Esophagus squamous epithelium (tissue), 5 donors: ENCODE results near the gene SOX8. TPM values are rescaled to one million over a fixed set of nuclear protein-coding genes. Genes with fewer than 3 reads are reported as not detected.

Experiments used
- DNase-seq: peaks from one replicate; lab custom pipeline; 2025; lab: John Stamatoyannopoulos, UW
- H3K27ac ChIP-seq, 4 donors: fragments of 200-600 bp; sonication (generic); one replicate each; pipeline ENCODE4 v1.5.1; 2016 to 2019; ENCODE audit warnings: mild to moderate bottlenecking in 1 of 4
- H3K27me3 ChIP-seq, 4 donors: fragments of 200-600 bp; sonication (generic); 1 replicate in 3 of 4; 2 replicates in 1 of 4; pipeline versions ENCODE4 v1.5.1 to v1.6.0; 2017 to 2021; ENCODE audit warnings: antibody characterized with exemption in 1 of 4
- H3K36me3 ChIP-seq, 3 donors: fragments of 200-600 bp; sonication (generic); one replicate each; pipeline ENCODE4 v1.5.1; 2016 to 2019
- H3K4me1 ChIP-seq, 3 donors: fragments of 200-600 bp; sonication (generic); one replicate each; pipeline ENCODE4 v1.5.1; 2017 to 2019
- H3K4me3 ChIP-seq, 4 donors: fragments of 200-600 bp; sonication (generic); 1 replicate in 3 of 4; 2 replicates in 1 of 4; pipeline ENCODE4 v1.5.1; 2016 to 2019; ENCODE audit warnings: mild to moderate bottlenecking in 2 of 4, moderate library complexity in 1 of 4
- H3K9me3 ChIP-seq, 3 donors: fragments of 200-600 bp; sonication (generic); one replicate each; pipeline ENCODE4 v1.5.1; 2016 to 2019
- CTCF ChIP-seq, 6 experiments: fragments of 450-650 bp in 4 of 6; fragments of 200-600 bp in 2 of 6; sonication (generic) in 2 of 6; IDR thresholded peaks; one replicate each; pipeline ENCODE4 v1.5.1; 2016 to 2019; ENCODE audit warnings: antibody characterized with exemption in 6 of 6, mild to moderate bottlenecking in 4 of 6, moderate library complexity in 4 of 6
- POLR2A ChIP-seq, 4 donors: fragments of 450-650 bp; IDR thresholded peaks; one replicate each; pipeline ENCODE4 v1.6.1; 2017; ENCODE audit warnings: antibody characterized with exemption in 4 of 4, mild to moderate bottlenecking in 4 of 4, moderate library complexity in 3 of 4
- WGBS, 2 donors: methylation state at CpG; one replicate each; pipeline ENCODE4 v1.1.5; 2018; 5-methylcytosine and 5-hydroxymethylcytosine counted together
- intact Hi-C: fragments of 100-400 bp; cut with DNase I; formaldehyde crosslinking; loops from one replicate; pipeline ENCODE4 v1.15.0; 2022
- total RNA-seq, 4 donors: library from RNA; depleted of rRNA; stranded (reverse); fragments of >200 nt; gene quantifications; one replicate each; pipeline ENCODE4 v1.1.0, GENCODE V29; 2016
- donor health status: DM: yes; HTN: yes; CAD: no.

Gene SOX8
- total RNA-seq, 4 donors from 2014 or later = 0.08 to 0.19 (median 0.09) TPM; not detected in 1

DNA sequence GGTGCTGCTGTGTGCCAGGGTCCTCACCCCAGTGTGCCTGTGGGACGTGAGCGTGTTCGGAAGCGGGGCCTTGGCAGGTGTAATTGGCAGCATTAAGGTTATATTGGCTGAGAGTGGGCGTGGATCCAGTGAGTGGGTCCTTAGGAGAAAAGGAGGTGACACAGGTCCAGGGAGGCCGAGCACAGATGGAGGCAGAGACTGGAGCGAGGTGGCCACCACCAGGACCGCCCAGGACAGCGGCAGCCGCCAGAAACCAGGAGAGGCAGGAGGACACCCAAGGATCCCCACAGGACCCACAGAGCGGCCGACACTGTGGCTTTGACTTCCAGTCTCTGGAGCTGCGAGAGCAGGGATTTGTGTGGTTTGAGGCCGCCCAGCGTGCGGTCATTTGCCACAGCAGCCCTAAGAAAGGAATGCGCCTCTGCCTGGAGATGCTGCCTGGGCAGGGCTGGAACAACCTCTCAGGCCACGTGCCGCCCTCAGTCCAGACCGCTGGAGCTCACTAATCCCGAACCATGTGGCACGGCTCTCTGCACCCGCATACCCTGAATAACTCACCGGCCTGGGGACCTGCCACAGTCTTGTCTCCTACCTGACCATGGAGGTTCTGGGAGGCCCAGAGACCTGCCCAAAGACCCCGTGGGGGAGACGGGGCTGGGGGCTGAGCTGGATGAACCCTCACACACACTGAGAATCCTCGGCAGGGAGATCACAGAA lies 45.4 kb downstream of the SOX8 start:
- no peak for TF ChIP-seq POLR2A (IDR thresholded peaks at IDR 0.05)
- no peak for TF ChIP-seq CTCF (IDR thresholded peaks at IDR 0.05)
- H3K36me3 ChIP-seq = no peaks in the 10 kb centered on the region
- H3K4me3 ChIP-seq = no peak overlapping the region
- DNase-seq = no peak
- intact Hi-C loops = no loop called here
- no peaks in the 10 kb centered on the region for H3K9me3 ChIP-seq
- H3K27me3 ChIP-seq = peaks cover 0 to 79% (median 0%) of the 10 kb centered on the region in 4 donors
- no peak overlapping the region for H3K27ac ChIP-seq
- 67 to 72% methylated on average over 8 to 15 of the region's 27 CpGs for WGBS, 2 donors
- H3K4me1 ChIP-seq = peaks cover 0 to 7% (median 0%) of the 10 kb centered on the region in 3 donors

DNA sequence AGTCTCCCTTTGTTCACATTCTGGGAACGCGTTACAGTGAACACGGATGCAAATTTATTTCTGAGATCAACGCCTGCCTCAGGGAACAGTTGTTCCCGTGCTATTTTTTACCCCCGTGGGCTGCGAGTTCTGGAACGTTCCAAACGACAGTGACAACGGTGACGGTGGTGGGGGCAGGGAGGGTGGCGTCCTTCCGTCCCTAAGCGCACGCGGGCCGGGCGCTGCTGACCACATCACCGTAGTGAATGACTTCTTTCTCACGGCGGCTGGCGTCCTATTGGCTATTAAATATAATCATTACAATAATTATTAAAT lies 45.9 kb downstream of the SOX8 start:
- WGBS, 2 donors = 74 to 86% methylated on average over 19 to 22 of the region's 22 CpGs
- H3K27ac ChIP-seq = no peak overlapping the region
- no peak overlapping the region for H3K4me3 ChIP-seq
- no peak for DNase-seq
- no peaks in the 10 kb centered on the region for H3K9me3 ChIP-seq
- peaks cover 0 to 7% (median 0%) of the 10 kb centered on the region in 3 donors for H3K4me1 ChIP-seq
- peaks cover 0 to 78% (median 0%) of the 10 kb centered on the region in 4 donors for H3K27me3 ChIP-seq
- TF ChIP-seq POLR2A (IDR thresholded peaks at IDR 0.05) (no peak), CTCF (IDR thresholded peaks at IDR 0.05) (no peak)
- intact Hi-C loops = no loop called here
- H3K36me3 ChIP-seq = no peaks in the 10 kb centered on the region

DNA sequence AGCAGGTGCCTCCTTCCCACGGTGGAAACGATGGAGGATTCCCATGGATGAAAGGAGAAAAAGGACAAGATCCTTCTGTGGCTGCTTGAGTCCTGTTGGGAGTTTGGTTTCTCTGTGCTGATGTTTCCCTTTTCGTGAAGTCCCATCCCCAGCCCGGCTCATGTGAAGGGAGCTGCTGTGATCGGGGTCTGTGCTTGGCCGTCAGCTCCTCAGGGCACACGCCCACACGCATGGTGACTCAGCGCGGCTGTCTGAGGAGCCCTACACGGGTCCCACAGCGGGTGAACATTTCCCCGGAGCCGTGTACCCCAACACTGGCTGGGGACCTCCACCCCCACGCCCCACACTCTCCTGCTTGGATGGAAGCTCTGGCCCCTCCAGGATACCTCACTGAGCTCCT lies 46.5 kb downstream of the SOX8 start:
- no peak for DNase-seq
- intact Hi-C loops = no loop called here
- Histone ChIP-seq H3K27ac (no peak overlapping the region), H3K4me1 (peaks cover 0 to 7% (median 0%) of the 10 kb centered on the region in 3 donors), H3K9me3 (no peaks in the 10 kb centered on the region), H3K27me3 (peaks cover 0 to 72% (median 0%) of the 10 kb centered on the region in 4 donors), H3K4me3 (no peak overlapping the region), H3K36me3 (no peaks in the 10 kb centered on the region)
- TF ChIP-seq POLR2A (IDR thresholded peaks at IDR 0.05) = no peak
- 38 to 67% methylated on average over 1 to 3 of the region's 15 CpGs for WGBS, 2 donors

DNA sequence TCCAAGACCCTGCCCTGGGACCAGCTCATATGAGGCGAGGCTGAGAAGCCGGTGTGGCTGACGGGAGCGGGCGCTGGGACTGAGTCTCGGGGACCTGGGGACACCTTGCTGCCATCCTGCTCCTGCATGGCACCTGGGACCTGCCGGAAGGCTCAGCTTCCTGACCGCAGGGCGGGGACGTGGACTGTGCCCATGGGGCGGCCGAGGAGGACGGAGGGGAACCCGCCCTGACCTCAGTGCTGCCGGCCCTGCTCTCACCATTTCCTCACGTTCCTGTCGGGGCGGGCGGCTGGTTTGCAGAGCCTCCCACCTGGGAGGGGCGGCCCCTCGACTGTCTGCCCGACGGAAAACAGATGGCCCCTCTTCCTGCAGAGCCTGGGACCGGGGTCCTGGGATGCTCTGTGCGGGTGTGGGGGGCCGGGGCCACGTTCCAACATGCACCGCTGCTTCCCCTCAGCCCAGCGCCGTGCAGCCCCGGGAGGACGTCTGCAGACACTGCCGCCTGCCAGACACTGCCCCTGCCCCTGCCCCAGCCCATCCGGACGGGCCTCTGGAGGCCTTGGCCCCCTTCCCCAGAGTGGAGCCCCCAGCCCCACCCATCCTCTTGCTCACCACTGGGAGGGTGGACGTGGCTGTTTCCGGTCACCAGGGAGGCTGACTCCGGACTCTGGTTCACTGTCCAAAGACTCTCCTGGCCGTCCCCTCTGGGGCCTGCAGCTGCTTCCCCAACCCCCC lies 47.1 kb downstream of the SOX8 start:
- no peak for TF ChIP-seq CTCF (IDR thresholded peaks at IDR 0.05)
- TF ChIP-seq POLR2A (IDR thresholded peaks at IDR 0.05) = no peak
- no peak overlapping the region for H3K27ac ChIP-seq
- intact Hi-C loops = no loop called here
- DNase-seq = no peak
- H3K27me3 ChIP-seq = peaks cover 0 to 65% (median 0%) of the 10 kb centered on the region in 4 donors
- H3K36me3 ChIP-seq = no peaks in the 10 kb centered on the region
- whole genome bisulfite sequencing, 2 donors = 51 to 58% methylated on average over 15 of the region's 39 CpGs
- H3K4me3 ChIP-seq = no peak overlapping the region
- peaks cover 0 to 7% (median 0%) of the 10 kb centered on the region in 3 donors for H3K4me1 ChIP-seq
- H3K9me3 ChIP-seq = no peaks in the 10 kb centered on the region

DNA sequence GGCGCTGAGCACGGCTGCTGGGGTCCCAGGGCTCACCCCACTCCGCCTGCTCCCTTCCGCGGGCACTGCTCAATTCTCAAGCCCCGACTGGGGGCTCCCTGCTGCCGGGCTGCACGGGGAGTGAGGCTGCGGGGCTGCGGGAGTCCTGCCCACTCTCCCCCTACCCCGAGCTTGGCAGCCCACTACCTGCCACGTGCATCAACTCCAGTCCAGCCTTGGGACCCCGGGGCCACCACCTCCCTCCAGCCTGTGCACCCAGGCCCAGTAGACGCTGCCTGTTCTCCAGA lies 47.6 kb downstream of the SOX8 start:
- H3K4me3 ChIP-seq = no peak overlapping the region
- WGBS, 2 donors = 60% methylated on average over 3 of the region's 14 CpGs; no CpG with 5 or more reads in 1 of the 2 donors
- no peak for DNase-seq
- no peak overlapping the region for H3K27ac ChIP-seq
- intact Hi-C loops = no loop called here
- TF ChIP-seq POLR2A (IDR thresholded peaks at IDR 0.05) (no peak), CTCF (IDR thresholded peaks at IDR 0.05) (no peak)
- H3K36me3 ChIP-seq = no peaks in the 10 kb centered on the region
- no peaks in the 10 kb centered on the region for H3K9me3 ChIP-seq
- H3K27me3 ChIP-seq = peaks cover 0 to 60% (median 0%) of the 10 kb centered on the region in 4 donors
- peaks cover 0 to 7% (median 0%) of the 10 kb centered on the region in 3 donors for H3K4me1 ChIP-seq
